Activated naive CD4-positive, alpha-beta T cell (primary cell): Measurements from ENCODE around the gene CMTM8.

Experiments used
- DNase-seq, 4 experiments: peaks; one replicate each; lab custom pipeline; 2025; lab: John Stamatoyannopoulos, UW

The CMTM8 gene

GRCh38 chr3:32410367-32411246 is 172.1 kb downstream of the CMTM8 start:
- no peak for DNase-seq

GRCh38 chr3:32411442-32411841 is 173.0 kb downstream of the CMTM8 start:
- DNase-seq, result no peak

- DNase-seq, result no peak
Measured at GRCh38 chr3:32412887-32413286, 174.4 kb downstream of the CMTM8 start.

GRCh38 chr3:32413845-32414521 is 175.5 kb downstream of the CMTM8 start:
- DNase-seq, result no peak

GRCh38 chr3:32414522-32415202 is 176.2 kb downstream of the CMTM8 start:
- DNase-seq, result peak in 1 of 4 experiments; percentile 26

GRCh38 chr3:32419742-32420125 is 181.3 kb downstream of the CMTM8 start:
- DNase-seq, result no peak
